ENCODE data around the gene EHD1. TPM values are rescaled to one million over a fixed set of nuclear protein-coding genes. Genes with fewer than 3 reads are reported as not detected.

EHD1 gene
- total RNA-seq, 1 donor from 2014 or later: 114 TPM

DNA sequence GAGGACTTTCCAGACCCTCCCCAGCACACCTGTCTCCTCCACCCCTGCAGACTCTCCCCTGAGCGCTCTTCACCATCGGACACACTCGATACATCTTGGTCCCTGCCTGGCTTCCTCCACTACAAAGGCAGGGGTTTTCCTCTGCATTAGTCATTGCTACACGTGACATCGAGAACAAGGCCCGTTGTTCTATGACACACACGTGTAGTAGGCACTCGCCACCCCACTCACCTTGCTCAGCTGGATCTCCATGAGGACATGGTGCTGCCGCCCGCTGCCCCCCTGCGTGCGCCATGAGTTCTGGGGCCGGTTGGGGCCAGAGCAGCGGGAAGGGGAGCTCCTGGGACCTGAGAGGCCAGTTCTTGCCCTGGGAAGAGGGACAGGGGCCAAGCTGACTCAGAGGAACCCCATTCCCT, 21.9 kb upstream of the EHD1 start:
- peaks cover 3% of the 10 kb centered on the region for H3K27me3 Mint-ChIP-seq (ENCODE audit: unreplicated experiment)
- H3K9me3 Mint-ChIP-seq (ENCODE audit: unreplicated experiment): peaks cover 6% of the 10 kb centered on the region
- no peak overlapping the region for H3K4me3 Mint-ChIP-seq (ENCODE audit: unreplicated experiment)
- no peak overlapping the region for H3K27ac Mint-ChIP-seq (ENCODE audit: unreplicated experiment)
- DNase-seq: no peak
- TF ChIP-seq CTCF (IDR thresholded peaks at IDR 0.05; ENCODE audit: partially characterized antibody, unreplicated experiment): no peak
- H3K36me3 Mint-ChIP-seq (ENCODE audit: unreplicated experiment): no peaks in the 10 kb centered on the region
- H3K4me1 Mint-ChIP-seq (ENCODE audit: low read depth, unreplicated experiment): peaks cover 6% of the 10 kb centered on the region

- DNase-seq: no peak
- Mint-ChIP-seq H3K36me3 (ENCODE audit: unreplicated experiment) (no peaks in the 10 kb centered on the region), H3K27ac (ENCODE audit: unreplicated experiment) (no peak overlapping the region), H3K4me1 (ENCODE audit: low read depth, unreplicated experiment) (peaks cover 6% of the 10 kb centered on the region), H3K9me3 (ENCODE audit: unreplicated experiment) (peaks cover 6% of the 10 kb centered on the region), H3K4me3 (ENCODE audit: unreplicated experiment) (no peak overlapping the region), H3K27me3 (ENCODE audit: unreplicated experiment) (peaks cover 3% of the 10 kb centered on the region)
- no peak for TF ChIP-seq CTCF (IDR thresholded peaks at IDR 0.05; ENCODE audit: partially characterized antibody, unreplicated experiment)
These were observed 20.1 kb upstream of the EHD1 start for GRCh38 chr11:64898541-64898940.

GRCh38 chr11:64898076-64898445, 19.6 kb upstream of the EHD1 start:
- H3K4me3 Mint-ChIP-seq (ENCODE audit: unreplicated experiment): no peak overlapping the region
- TF ChIP-seq CTCF (IDR thresholded peaks at IDR 0.05; ENCODE audit: partially characterized antibody, unreplicated experiment): no peak
- H3K4me1 Mint-ChIP-seq (ENCODE audit: low read depth, unreplicated experiment): peaks cover 6% of the 10 kb centered on the region
- H3K27ac Mint-ChIP-seq (ENCODE audit: unreplicated experiment): no peak overlapping the region
- peaks cover 3% of the 10 kb centered on the region for H3K27me3 Mint-ChIP-seq (ENCODE audit: unreplicated experiment)
- no peak for DNase-seq
- H3K36me3 Mint-ChIP-seq (ENCODE audit: unreplicated experiment): no peaks in the 10 kb centered on the region
- H3K9me3 Mint-ChIP-seq (ENCODE audit: unreplicated experiment): peaks cover 6% of the 10 kb centered on the region

GRCh38 chr11:64897381-64898075, 19.1 kb upstream of the EHD1 start:
- no peak for TF ChIP-seq CTCF (IDR thresholded peaks at IDR 0.05; ENCODE audit: partially characterized antibody, unreplicated experiment)
- Mint-ChIP-seq H3K4me3 (ENCODE audit: unreplicated experiment) (no peak overlapping the region), H3K4me1 (ENCODE audit: low read depth, unreplicated experiment) (peaks cover 6% of the 10 kb centered on the region), H3K36me3 (ENCODE audit: unreplicated experiment) (no peaks in the 10 kb centered on the region), H3K9me3 (ENCODE audit: unreplicated experiment) (peaks cover 6% of the 10 kb centered on the region), H3K27ac (ENCODE audit: unreplicated experiment) (no peak overlapping the region), H3K27me3 (ENCODE audit: unreplicated experiment) (peaks cover 3% of the 10 kb centered on the region)
- DNase-seq: no peak

- no peak for DNase-seq
- Mint-ChIP-seq H3K27ac (ENCODE audit: unreplicated experiment) (no peak overlapping the region), H3K9me3 (ENCODE audit: unreplicated experiment) (peaks cover 4% of the 10 kb centered on the region), H3K27me3 (ENCODE audit: unreplicated experiment) (peaks cover 5% of the 10 kb centered on the region), H3K4me3 (ENCODE audit: unreplicated experiment) (no peak overlapping the region), H3K4me1 (ENCODE audit: low read depth, unreplicated experiment) (peaks cover 14% of the 10 kb centered on the region), H3K36me3 (ENCODE audit: unreplicated experiment) (no peaks in the 10 kb centered on the region)
- no peak for TF ChIP-seq CTCF (IDR thresholded peaks at IDR 0.05; ENCODE audit: partially characterized antibody, unreplicated experiment)
These were observed 18.1 kb upstream of the EHD1 start for GRCh38 chr11:64896448-64897022.
